ENCODE measurements around the gene KLF9. TPM values are rescaled to one million over a fixed set of nuclear protein-coding genes. Genes with fewer than 3 reads are reported as not detected.

The KLF9 gene
- total RNA-seq, 1 experiment from 2014 or later: 0.26 TPM

DNA sequence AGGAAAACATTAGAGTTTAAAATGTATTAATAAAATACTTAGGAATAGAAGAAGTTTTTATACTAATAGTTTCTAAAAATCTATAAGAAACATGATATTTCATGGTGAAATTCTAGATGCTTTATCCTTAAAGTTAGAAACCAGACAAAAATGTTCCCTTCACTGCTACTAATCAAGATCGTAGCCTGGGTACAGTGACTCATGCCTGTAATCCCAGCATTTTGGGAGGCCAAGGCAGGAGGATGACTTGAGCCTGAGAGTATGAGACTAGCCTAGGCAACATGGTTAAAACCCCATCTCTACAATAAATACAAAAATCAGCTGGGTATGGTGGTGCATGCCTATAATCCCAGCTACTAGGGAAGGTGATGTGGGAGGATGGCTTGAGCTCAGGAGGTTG lies 30.4 kb upstream of the KLF9 start:
- DNase-seq: no peak
- no CpG with 5 or more reads among the region's 1 CpG for WGBS (ENCODE audit: extremely low coverage, insufficient read length, low lambda C conversion rate)
- H3K27ac Mint-ChIP-seq: no peak overlapping the region; a peak in 1 of 7 replicates
- no peak overlapping the region for H3K9ac ChIP-seq (ENCODE audit: extremely low read depth, insufficient read length, low read length)
- H3K56ac ChIP-seq (ENCODE audit: insufficient read length, low read depth, low read length): no peak overlapping the region
- no peak overlapping the region for H3K14ac ChIP-seq (ENCODE audit: insufficient read depth, low read length)
- H2BK15ac ChIP-seq (ENCODE audit: low read depth, low read length): no peak overlapping the region
- no peaks in the 10 kb centered on the region for H4K20me1 ChIP-seq (ENCODE audit: control insufficient read depth, insufficient read depth, insufficient read length)
- H2AK5ac ChIP-seq (ENCODE audit: insufficient read length, low read length): no peak overlapping the region
- no peak overlapping the region for H2BK20ac ChIP-seq (ENCODE audit: low read depth, low read length, poor library complexity, severe bottlenecking)
- peaks cover 0 to 4% of the 10 kb centered on the region in 2 experiments; a peak in 1 of 4 replicates for H3K4me1 Mint-ChIP-seq
- H4K91ac ChIP-seq (ENCODE audit: insufficient read length, low read depth, low read length): no peak overlapping the region
- H3K23ac ChIP-seq (ENCODE audit: insufficient read length, low read depth, low read length): no peak overlapping the region
- H3K27me3 Mint-ChIP-seq (ENCODE audit: low read depth): no peaks in the 10 kb centered on the region; the same call in 1 of the 2 replicates
- no peaks in the 10 kb centered on the region for H3K27me3 ChIP-seq (ENCODE audit: insufficient read depth, low read length)
- no peak overlapping the region for H2AFZ ChIP-seq (ENCODE audit: low read length)
- H4K8ac ChIP-seq (replicated peaks; ENCODE audit: insufficient read length, low read depth, low read length): no peak overlapping the region
- peaks cover 0 to 4% of the 10 kb centered on the region in 2 experiments; a peak in 1 of 5 replicates for H3K9me3 Mint-ChIP-seq
- no peaks in the 10 kb centered on the region for H3K4me1 ChIP-seq (ENCODE audit: insufficient read depth, low read length)
- no peak overlapping the region for H4K5ac ChIP-seq (ENCODE audit: insufficient read length, low read depth, low read length)
- H2BK5ac ChIP-seq (ENCODE audit: insufficient read length, low read length): no peak overlapping the region
- no peak overlapping the region for H2BK120ac ChIP-seq (ENCODE audit: low read depth, low read length, poor library complexity, severe bottlenecking)
- H3K79me2 ChIP-seq (ENCODE audit: insufficient read depth, low read length): no peaks in the 10 kb centered on the region
- H3K9me3 ChIP-seq (ENCODE audit: control insufficient read depth, low read depth, low read length): no peaks in the 10 kb centered on the region
- H3K23me2 ChIP-seq (ENCODE audit: insufficient read length, low read depth, low read length, poor library complexity, severe bottlenecking): no peaks in the 10 kb centered on the region
- no peak overlapping the region for H3T11ph ChIP-seq (ENCODE audit: low read length)
- TF ChIP-seq, protein P1, sequence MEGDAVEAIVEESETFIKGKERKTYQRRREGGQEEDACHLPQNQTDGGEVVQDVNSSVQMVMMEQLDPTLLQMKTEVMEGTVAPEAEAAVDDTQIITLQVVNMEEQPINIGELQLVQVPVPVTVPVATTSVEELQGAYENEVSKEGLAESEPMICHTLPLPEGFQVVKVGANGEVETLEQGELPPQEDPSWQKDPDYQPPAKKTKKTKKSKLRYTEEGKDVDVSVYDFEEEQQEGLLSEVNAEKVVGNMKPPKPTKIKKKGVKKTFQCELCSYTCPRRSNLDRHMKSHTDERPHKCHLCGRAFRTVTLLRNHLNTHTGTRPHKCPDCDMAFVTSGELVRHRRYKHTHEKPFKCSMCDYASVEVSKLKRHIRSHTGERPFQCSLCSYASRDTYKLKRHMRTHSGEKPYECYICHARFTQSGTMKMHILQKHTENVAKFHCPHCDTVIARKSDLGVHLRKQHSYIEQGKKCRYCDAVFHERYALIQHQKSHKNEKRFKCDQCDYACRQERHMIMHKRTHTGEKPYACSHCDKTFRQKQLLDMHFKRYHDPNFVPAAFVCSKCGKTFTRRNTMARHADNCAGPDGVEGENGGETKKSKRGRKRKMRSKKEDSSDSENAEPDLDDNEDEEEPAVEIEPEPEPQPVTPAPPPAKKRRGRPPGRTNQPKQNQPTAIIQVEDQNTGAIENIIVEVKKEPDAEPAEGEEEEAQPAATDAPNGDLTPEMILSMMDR (conservative IDR thresholded peaks at IDR 0.05): no peak
- no peak overlapping the region for H3K18ac ChIP-seq (ENCODE audit: insufficient read length, low read depth, low read length)
- H3K4me3 Mint-ChIP-seq: no peak overlapping the region
- no peak overlapping the region for H3K4me2 ChIP-seq (ENCODE audit: insufficient read depth, insufficient read length, low read length)
- H3K79me1 ChIP-seq (ENCODE audit: insufficient read depth, low read depth, low read length, poor library complexity, severe bottlenecking): no peaks in the 10 kb centered on the region
- H3K36me3 Mint-ChIP-seq (ENCODE audit: insufficient read depth in 1 of 3, low read depth in 3 of 3): peaks cover 0 to 5% (median 0%) of the 10 kb centered on the region in 3 experiments; a peak in 1 of 7 replicates
- H3K4ac ChIP-seq (ENCODE audit: low read depth, low read length): no peak overlapping the region
- H2BK12ac ChIP-seq (ENCODE audit: insufficient read length, low read depth, low read length): no peak overlapping the region
- no peak overlapping the region for H3K27ac ChIP-seq (ENCODE audit: insufficient read length, low read depth, low read length)

Data from H9 (cell line).